NCI-H748 (cell line): ENCODE data around the gene AGT.
A peak's percentile ranks its signal among the peaks of the same experiment; 100 is the strongest.
"Not testable (repeated sequence)": the region's sequence is repeated elsewhere in the genome, so short reads cannot be mapped to it uniquely, and the experiment has no call there.

Experiments used
- DNase-seq: peaks from one replicate; lab custom pipeline; 2025; ENCODE audit not compliant: unreplicated experiment; lab: John Stamatoyannopoulos, UW

AGT gene

GRCh38 chr1:230744382-230744781 is 30.5 kb upstream of the AGT start:
- no peak for DNase-seq

- no peak for DNase-seq
Measured at GRCh38 chr1:230743899-230744298, 30.0 kb upstream of the AGT start.

GRCh38 chr1:230739564-230740290 is 25.8 kb upstream of the AGT start:
- no peak for DNase-seq

DNA sequence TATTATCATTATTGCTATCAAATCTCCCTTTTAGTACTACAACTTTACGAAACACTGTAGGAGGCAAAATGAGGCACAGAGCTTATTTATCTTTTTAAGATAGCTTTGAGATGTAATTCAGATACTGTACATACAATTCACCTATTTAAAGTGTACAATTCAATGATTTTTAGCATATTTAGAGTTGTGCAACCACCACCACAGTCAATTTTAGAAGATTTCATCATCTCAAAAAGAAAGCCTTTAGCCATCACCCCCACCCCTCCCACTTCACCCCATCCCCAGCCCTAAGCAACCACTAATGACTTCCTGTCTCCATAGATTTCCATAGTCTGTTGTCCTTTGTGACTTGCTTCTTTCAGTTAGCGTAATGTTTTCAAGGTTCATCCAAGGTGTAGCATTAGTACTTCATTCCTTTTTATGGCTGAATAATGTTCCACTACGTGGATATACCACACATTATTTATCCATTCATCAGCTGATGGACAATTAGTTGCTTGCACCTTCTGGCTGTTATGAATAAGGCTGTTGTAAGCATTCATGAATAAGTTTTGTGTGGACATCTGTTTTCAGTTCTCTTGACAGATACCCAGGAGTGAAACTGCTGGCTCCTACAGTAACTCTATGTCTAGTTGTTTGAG is 23.8 kb upstream of the AGT start:
- DNase-seq: no peak

GRCh38 chr1:230735447-230735846 is 21.5 kb upstream of the AGT start:
- no peak for DNase-seq

DNA sequence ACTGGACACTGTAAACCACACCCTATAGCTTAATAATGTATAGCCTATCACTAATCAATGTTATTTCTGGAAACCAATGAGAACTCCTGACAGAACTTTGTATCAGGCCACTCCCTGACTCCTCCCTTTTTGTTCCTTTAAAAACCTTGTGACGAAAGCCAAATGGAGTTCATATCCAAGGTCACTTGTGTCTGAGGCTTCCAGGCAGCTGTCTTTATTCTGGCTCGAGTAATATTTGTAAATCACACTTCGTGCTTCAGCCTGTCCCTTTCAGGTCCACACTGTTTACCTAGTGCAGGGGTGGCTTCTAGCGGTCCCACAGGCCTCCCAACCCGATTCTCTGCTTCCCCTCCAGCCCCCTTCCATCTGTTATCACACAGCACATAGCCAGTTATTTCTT is 17.1 kb upstream of the AGT start:
- DNase-seq: peak; percentile 36

DNA sequence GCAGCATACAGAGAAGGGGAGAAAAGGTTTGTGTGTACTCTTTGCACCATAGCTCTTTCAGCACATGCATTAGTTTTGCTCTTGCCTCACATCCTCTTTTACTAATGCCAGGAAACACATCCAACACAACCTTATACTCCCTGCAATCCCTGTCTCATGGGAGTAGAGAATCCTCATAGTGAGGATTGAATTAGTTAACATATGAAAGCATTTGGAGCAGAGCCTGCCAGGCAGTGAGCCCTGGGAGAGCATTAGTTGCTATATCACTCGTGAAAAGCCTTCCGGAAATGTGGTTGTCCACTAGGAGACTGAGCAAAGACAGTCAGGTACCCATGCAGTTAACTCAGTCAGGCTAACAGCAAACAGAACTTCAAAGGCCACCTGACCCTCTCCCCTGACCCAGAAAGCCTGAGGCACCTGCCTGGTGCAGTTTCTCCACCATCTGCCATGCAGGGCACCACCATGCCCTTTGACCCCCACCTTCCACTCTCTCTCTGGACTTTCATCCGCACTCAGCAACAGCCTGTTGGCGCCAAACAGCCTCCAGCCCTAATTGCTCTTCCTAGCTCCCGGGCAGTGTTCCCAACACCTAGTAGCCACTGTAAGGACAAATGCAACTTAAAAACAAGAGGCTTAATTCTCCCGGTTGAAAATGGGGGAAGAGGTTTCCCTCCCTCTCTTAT is 14.9 kb upstream of the AGT start:
- no peak for DNase-seq

GRCh38 chr1:230725256-230726012 is 11.5 kb upstream of the AGT start:
- no peak for DNase-seq

GRCh38 chr1:230721849-230722522 is 8.1 kb upstream of the AGT start:
- DNase-seq: not testable (repeated sequence)

- DNase-seq: no peak
Measured at GRCh38 chr1:230717251-230717650, 3.3 kb upstream of the AGT start.

GRCh38 chr1:230716453-230716852 is 2.5 kb upstream of the AGT start:
- not testable (repeated sequence) for DNase-seq

GRCh38 chr1:230715510-230715909 is 1.6 kb upstream of the AGT start:
- no peak for DNase-seq

GRCh38 chr1:230713547-230713914 is 391 bp downstream of the AGT start:
- no peak for DNase-seq

GRCh38 chr1:230713138-230713537 is 784 bp downstream of the AGT start:
- no peak for DNase-seq

DNA sequence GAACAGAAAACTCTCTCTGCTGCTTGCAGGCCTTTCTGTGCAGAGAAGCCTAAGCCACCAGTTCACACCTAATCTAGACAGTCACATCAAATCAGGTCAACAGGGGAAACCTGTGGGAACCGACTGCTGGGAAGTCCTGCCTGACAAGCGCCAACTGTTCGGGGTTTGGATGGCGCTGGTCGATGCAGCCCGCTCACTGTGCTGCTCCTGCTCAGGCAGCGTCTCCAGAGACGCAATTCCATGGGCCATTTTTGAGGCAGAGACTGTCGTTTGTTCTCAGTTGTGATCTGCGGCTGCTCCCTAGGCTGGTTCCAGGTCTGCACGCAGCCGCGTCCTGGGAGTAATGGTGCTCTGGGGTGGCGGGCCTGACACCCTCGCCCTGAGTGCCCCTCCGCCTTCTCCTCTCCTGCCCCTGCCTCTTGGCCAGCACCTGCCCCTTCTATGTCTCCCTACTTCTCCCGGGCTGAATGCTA is 1.4 kb downstream of the AGT start:
- no peak for DNase-seq

DNA sequence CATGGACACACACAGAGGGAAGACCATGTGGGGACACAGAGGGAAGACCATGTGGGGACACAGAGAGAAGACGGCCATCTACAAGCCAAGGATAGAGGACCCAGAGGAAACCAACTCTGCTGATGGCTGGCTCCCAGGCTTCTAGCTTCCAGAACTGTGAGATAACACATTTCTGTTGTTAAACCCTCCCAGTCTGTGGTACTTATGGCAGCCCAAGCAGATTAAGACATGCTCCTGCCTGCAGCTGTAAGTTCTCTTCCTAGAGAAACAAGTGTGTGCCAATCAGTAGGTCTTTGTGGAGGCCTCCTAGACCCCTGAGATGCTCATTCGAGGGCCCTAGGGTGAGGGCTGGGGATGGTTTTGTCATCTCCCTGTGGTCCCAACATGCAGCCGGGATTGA is 2.7 kb downstream of the AGT start:
- no peak for DNase-seq

DNA sequence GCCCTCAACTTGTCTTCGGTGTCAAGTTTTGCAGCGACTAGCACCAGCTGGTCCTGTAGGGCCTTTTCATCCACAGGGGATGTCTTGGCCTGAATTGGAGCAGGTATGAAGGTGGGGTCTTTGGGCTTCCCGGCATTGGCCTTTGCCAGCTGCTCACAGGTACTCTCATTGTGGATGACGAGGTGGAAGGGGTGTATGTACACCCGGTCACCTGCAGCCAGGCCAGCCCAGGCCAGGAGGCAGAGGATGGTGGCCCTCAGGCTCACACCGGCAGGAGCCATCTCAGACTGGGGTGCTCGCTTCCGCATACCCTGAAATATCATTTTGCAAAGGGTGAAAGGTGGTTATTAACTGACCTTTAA is 3.4 kb downstream of the AGT start:
- DNase-seq: no peak

DNA sequence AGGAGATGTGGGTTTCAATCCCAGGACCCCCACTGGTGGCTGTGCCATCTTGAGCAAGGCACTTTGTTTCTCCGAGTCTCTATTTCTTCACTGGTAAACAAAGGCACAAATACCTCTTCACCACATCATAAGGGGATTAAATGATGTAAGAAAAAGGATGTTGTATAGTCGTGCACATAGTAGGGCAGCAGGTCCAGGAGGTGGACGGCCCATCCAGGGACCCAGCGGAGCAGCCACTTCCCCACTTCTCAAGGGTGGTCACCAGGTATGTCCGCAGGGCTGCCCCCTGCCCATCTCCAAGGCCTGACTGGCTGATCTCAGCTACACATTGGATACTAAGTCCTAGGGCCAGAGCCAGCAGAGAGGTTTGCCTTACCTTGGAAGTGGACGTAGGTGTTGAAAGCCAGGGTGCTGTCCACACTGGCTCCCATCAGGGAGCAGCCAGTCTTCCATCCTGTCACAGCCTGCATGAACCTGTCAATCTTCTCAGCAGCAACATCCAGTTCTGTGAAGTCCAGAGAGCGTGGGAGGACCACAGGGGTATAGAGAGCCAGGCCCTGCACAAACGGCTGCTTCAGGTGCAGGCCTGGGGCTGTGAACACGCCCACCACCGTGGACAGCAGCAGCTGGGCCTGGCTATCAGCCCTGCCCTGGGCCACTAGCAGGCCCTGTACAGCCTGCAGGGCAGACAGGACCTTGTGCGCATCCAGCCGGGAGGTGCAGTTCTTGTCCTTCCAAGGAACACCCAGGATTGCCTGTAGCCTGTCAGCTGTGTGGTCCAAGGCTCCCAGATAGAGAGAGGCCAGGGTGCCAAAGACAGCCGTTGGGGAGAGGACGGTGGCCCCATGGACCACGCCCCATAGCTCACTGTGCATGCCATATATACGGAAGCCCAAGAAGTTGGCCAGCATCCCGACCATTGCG is 4.0 kb downstream of the AGT start:
- no peak for DNase-seq

- DNase-seq: no peak
Measured at GRCh38 chr1:230708631-230709580, 5.0 kb downstream of the AGT start.
